Nephron progenitor cell (in vitro differentiated cells): ENCODE data around the gene EGFL8.
A peak's percentile ranks its signal among the peaks of the same experiment; 100 is the strongest.
"Not testable (repeated sequence)": the region's sequence is repeated elsewhere in the genome, so short reads cannot be mapped to it uniquely, and the experiment has no call there.

Experiments used
- DNase-seq: peaks from one replicate; pipeline ENCODE4 v3.0.0; 2021
- H3K27ac Mint-ChIP-seq: 2 replicates; pipeline ENCODE4 v1.8.0; 2021; ENCODE audit warnings: mild to moderate bottlenecking, moderate library complexity, mixed read lengths
- H3K27me3 Mint-ChIP-seq: 2 replicates; pipeline ENCODE4 v1.8.0; 2021; ENCODE audit warnings: mild to moderate bottlenecking, low read depth, mixed read lengths; ENCODE audit not compliant: poor library complexity
- H3K36me3 Mint-ChIP-seq: 2 replicates; pipeline ENCODE4 v1.8.0; 2021; ENCODE audit warnings: low read depth, mixed read lengths
- H3K4me1 Mint-ChIP-seq: 2 replicates; pipeline ENCODE4 v1.8.0; 2021; ENCODE audit warnings: mixed read lengths
- H3K4me3 Mint-ChIP-seq: 2 replicates; pipeline ENCODE4 v1.8.0; 2021; ENCODE audit warnings: mild to moderate bottlenecking, moderate library complexity, mixed read lengths
- H3K9me3 Mint-ChIP-seq: 2 replicates; pipeline ENCODE4 v1.8.0; 2021; ENCODE audit warnings: mild to moderate bottlenecking, moderate library complexity, mixed read lengths
- TF ChIP-seq, protein P1 (sequence below): fragments of 200-600 bp; sonication (generic); IDR thresholded peaks from 2 replicates; pipeline ENCODE4 v1.5.0; 2021; ENCODE audit warnings: antibody characterized with exemption

Gene EGFL8

DNA sequence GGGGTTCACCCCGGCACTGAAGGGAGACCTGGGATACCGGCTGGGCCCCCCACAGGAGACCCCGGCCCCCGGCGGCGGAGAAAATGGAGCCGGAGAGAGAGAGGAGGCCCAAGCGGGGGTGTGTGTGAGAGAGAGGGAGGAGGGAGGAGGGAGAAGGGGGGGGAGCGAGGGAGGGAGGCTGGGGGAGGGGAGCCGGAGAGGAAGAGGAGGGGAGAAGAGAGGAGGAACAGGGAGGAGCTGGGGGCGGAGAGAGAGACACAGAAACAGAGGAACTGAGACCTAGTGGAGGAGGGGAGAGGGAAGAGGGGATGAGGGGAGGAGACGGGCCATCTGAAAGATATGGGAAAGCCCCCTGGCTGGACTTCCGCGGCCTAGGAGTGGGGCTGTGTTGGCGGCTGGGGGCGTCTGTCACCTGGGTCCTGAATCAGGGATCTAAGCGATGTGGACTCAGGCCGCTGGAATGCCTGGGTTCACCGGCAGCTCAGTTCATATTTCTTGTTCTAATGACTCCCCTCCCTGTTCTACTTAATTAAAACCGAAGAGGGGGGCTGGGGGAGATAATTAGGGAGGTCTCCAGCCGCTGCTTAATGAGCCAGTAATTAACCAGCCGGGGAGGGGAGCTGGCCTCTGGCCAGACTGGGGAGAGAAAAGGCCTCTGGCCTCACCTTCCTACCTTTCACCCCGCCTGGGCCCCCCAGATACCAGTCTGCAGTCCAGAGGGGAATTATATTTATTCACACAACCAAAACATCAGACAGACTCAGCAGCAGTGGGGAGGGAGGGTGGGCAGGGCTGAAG lies 25.9 kb downstream of the EGFL8 start, which contains the start of gene PBX2:
Gene PBX2 (minus strand): TSS at position 149 of the 798 bp plus-strand sequence. CDS start 287 bp downstream, outside the sequence.
- H3K9me3 Mint-ChIP-seq: no peaks in the 10 kb centered on the region
- TF ChIP-seq, protein P1, sequence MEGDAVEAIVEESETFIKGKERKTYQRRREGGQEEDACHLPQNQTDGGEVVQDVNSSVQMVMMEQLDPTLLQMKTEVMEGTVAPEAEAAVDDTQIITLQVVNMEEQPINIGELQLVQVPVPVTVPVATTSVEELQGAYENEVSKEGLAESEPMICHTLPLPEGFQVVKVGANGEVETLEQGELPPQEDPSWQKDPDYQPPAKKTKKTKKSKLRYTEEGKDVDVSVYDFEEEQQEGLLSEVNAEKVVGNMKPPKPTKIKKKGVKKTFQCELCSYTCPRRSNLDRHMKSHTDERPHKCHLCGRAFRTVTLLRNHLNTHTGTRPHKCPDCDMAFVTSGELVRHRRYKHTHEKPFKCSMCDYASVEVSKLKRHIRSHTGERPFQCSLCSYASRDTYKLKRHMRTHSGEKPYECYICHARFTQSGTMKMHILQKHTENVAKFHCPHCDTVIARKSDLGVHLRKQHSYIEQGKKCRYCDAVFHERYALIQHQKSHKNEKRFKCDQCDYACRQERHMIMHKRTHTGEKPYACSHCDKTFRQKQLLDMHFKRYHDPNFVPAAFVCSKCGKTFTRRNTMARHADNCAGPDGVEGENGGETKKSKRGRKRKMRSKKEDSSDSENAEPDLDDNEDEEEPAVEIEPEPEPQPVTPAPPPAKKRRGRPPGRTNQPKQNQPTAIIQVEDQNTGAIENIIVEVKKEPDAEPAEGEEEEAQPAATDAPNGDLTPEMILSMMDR: no peak
- peak within 1 kb of the TSS; percentile 97 for H3K27ac Mint-ChIP-seq
- peak; percentile 79 for DNase-seq
- peak within 1 kb of the TSS; percentile 97 for H3K4me3 Mint-ChIP-seq
- no peaks in the 10 kb centered on the region for H3K27me3 Mint-ChIP-seq
- H3K4me1 Mint-ChIP-seq: peaks cover 92% of the 10 kb centered on the region
- H3K36me3 Mint-ChIP-seq: peaks cover 25% of the 10 kb centered on the region

DNA sequence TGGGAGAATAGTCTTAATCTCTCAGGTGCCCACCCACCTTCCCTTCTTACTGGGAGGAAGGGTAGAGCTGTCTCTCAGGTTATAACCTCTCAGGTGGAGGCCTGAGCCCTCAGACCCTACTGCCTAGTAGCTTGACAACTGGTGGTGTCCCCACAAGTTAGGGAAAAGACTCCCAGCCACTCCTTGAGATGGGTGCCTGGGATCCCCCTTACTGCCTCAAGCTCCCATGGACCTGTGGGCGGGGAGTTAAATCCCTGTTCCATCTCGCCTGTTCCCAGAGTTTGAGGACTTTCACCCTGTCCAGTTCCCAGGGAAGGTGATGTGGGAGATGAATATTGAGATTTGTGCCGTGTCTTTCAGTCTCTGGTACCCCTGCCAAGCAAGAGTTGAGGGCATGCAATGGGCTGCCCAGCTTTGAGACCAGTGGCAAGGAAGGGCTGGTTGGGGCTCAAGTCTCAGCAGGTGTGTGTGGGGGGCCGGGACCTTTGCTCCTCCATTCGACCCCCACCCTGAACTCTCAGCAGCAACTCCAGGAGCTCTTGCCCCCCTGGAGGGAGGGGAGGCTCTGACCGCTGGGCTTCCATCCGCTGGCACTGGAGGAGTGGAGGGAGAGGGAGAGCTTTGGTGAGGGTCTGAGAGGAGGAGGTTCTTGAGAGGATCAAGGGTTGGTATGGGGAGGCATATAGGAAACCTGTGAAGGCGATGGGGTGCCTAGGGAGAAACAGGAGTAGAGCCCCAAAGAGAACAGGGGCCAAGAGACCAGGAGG lies 26.7 kb downstream of the EGFL8 start:
- Mint-ChIP-seq H3K4me1 (peaks cover 86% of the 10 kb centered on the region), H3K27ac (peak overlapping the region; percentile 97), H3K36me3 (peaks cover 18% of the 10 kb centered on the region), H3K9me3 (no peaks in the 10 kb centered on the region), H3K4me3 (peak overlapping the region; percentile 68), H3K27me3 (no peaks in the 10 kb centered on the region)
- TF ChIP-seq, protein P1: no peak
- no peak for DNase-seq

DNA sequence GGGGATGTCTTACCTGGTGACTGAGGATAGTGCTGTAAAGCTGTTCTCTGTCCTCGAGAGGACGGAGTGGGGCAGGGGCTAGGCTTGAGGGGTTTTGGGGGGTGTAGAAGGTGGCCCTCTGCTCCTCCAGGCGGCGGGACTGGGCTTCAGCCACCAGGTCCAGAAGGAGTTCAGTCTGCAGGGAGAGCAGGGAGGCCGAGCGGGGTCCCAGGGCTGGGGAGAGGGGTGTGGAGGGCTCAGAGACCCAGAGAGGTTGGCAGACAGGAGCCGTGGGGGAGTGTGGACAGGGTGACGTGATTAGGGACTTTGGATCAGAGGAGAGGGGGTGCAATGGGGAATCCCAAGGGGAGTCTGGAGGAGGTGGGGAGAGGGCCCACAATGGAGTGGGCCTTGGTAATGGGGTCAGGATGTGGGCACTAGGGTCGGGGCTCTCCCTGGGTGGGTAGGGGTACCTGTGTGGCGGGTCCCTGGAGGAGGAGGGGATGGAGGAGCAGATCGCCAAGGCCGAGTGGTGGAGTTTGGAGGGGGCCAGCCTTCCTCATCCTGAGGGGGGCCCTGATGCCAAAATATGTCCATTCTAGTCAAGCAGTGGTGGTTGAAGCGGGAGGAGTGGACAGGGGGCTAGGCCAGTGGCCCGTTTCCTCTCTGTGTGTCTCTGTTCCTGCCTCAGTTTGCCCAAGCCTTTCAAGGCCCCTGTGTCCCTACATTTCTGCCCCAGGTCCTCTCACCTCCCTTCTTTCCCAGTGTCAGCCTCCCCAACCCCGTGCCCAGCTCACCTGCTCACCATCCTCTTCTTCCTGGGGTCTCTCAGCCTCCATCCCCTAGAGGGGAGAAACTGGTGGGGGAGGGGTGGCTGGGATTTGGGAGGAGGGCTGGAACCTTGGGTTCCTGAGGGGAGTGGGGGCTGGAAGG lies 27.6 kb downstream of the EGFL8 start:
- Mint-ChIP-seq H3K4me3 (peak overlapping the region; percentile 58), H3K36me3 (peaks cover 9% of the 10 kb centered on the region)

DNA sequence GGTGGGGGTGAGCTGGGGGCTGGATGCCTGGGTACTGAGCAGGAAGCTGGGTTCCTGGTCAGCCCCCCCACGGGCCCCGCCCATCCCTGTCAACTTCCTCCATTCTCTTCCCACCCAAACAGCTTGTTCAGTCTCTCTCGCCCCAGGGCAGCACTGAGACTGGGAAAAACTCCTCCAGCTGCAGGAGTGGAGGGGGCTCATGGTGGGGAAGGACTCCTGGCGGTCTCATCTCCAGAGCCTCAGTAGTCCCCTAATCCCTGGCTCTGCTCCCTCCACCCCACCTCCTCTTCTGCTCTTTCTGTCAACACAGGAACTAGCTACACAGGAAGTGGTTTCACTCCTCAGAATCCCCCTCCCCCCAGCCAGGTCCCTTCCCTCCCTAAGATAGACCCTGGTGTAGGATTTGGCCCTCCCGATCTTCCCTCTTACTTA lies 28.2 kb downstream of the EGFL8 start, which contains the start of gene GPSM3:
Gene GPSM3 (minus strand): TSS at position 36 of the 432 bp plus-strand sequence. CDS start 130 bp downstream, outside the sequence.
- TF ChIP-seq, protein P1: no peak
- H3K27ac Mint-ChIP-seq: peak within 1 kb of the TSS; percentile 97
- no peaks in the 10 kb centered on the region for H3K9me3 Mint-ChIP-seq
- no peak for DNase-seq
- H3K4me1 Mint-ChIP-seq: peaks cover 86% of the 10 kb centered on the region
- peak within 1 kb of the TSS; percentile 69 for H3K4me3 Mint-ChIP-seq
- no peaks in the 10 kb centered on the region for H3K27me3 Mint-ChIP-seq
- H3K36me3 Mint-ChIP-seq: peaks cover 3% of the 10 kb centered on the region

More for the DNA sequence above, 27.6 kb downstream of the EGFL8 start:
- TF ChIP-seq, protein P1: no peak
- peaks cover 86% of the 10 kb centered on the region for H3K4me1 Mint-ChIP-seq
- no peaks in the 10 kb centered on the region for H3K9me3 Mint-ChIP-seq
- peak overlapping the region; percentile 97 for H3K27ac Mint-ChIP-seq
- no peak for DNase-seq
- H3K27me3 Mint-ChIP-seq: no peaks in the 10 kb centered on the region

DNA sequence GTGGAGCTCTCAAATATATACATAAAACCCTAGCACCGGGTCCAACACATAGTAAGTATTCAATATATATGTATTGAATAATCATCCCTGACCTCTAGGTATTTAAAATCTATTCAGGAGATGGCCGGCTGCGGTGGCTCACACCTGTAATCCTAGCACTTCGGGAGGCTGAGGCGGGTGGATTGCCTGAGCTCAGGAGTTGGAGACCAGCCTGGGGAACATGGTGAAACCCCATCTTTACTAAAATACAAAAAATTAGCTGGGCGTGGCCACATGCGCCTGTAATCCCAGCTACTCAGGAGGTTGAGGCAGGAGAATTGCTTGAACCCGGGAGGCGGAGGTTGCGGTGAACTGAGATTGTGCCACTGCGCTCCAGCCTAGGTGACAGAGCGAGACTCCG lies 28.7 kb downstream of the EGFL8 start:
- H3K4me1 Mint-ChIP-seq: peaks cover 81% of the 10 kb centered on the region
- H3K36me3 Mint-ChIP-seq, DNase-seq, H3K27me3 Mint-ChIP-seq, H3K9me3 Mint-ChIP-seq: not testable (repeated sequence)
- H3K4me3 Mint-ChIP-seq: peak overlapping the region; percentile 69
- peak overlapping the region; percentile 94 for H3K27ac Mint-ChIP-seq
